K562 (cell line): ENCODE data around the gene ZW10. TPM values are rescaled to one million over a fixed set of nuclear protein-coding genes. Genes with fewer than 3 reads are reported as not detected.

Experiments used
- ATAC-seq: fragments of 200-7000 bp; cut with Tn5 transposase; 3 replicates; pipeline ENCODE4 v1.9.1; 2020; ENCODE audit warnings: moderate library complexity
- BruUV-seq: library from RNA; stranded (reverse); fragments of 400-500 nt; replicated peaks from 2 replicates; lab custom pipeline; 2021; lab: Mats Ljungman, UMichigan
- CTCF ChIA-PET: fragments of 300-600 bp; formaldehyde crosslinking; extraction: SDS; loops from one replicate; lab custom pipeline; 2021; ENCODE audit warnings: low intra/inter-chr PET ratio; lab: Yijun Ruan, JAX
- POLR2A ChIA-PET: fragments of 300-600, 350-650 bp; sonication (Branson Sonifier 250); formaldehyde crosslinking; extraction: SDS; loops from one replicate; lab custom pipeline; 2021; ENCODE audit warnings: antibody characterized with exemption, inconsistent platforms; lab: Yijun Ruan, JAX
- DNase-seq, 4 experiments: peaks; one replicate each; pipeline versions ENCODE4 v3.0.0 to v3.0.0-alpha.2; 2011 to 2018; ENCODE audit warnings: low spot score in 3 of 4, mixed read lengths in 3 of 4; ENCODE audit errors: extremely low read depth in 1 of 4
- FAIRE-seq: peaks from 2 replicates; lab custom pipeline; 2011; peaks lifted over from hg19 to GRCh38; lab: Jason Lieb, UNC
- H2AFZ ChIP-seq: 2 replicates; pipeline ENCODE4 v1.6.0; 2011; ENCODE audit warnings: low read depth, low read length, control low read depth, inconsistent platforms
- H3K27ac ChIP-seq: fragments of 200-600 bp; 3 replicates; pipeline ENCODE4 v1.8.0; 2011; ENCODE audit warnings: low read depth, mild to moderate bottlenecking, control low read depth, inconsistent platforms, low read length, moderate library complexity, mixed read lengths; ENCODE audit errors: extremely low read depth
- H3K27me3 ChIP-seq, 2 experiments: fragments of 300-600 bp in 1 of 2; 2 replicates in 1 of 2; 3 replicates in 1 of 2; pipeline versions ENCODE4 v1.6.0 to v1.8.0; 2011; ENCODE audit warnings: inconsistent platforms in 2 of 2, low read length in 2 of 2, mild to moderate bottlenecking in 1 of 2, mixed read lengths in 1 of 2, moderate library complexity in 1 of 2; ENCODE audit not compliant: control insufficient read depth in 2 of 2, insufficient read depth in 2 of 2
- H3K36me3 ChIP-seq: fragments of 300-600 bp; 3 replicates; pipeline ENCODE4 v1.8.0; 2011; ENCODE audit warnings: mild to moderate bottlenecking, low read length, inconsistent platforms; ENCODE audit not compliant: control insufficient read depth, insufficient read depth
- H3K4me1 ChIP-seq, 2 experiments: fragments of 200-600 bp in 1 of 2; replicated peaks in 1 of 2; 2 replicates in 1 of 2; 3 replicates in 1 of 2; pipeline versions ENCODE4 v1.5.1 to v1.8.0; 2011; ENCODE audit warnings: inconsistent platforms in 2 of 2, low read length in 2 of 2, mild to moderate bottlenecking in 1 of 2, mixed read lengths in 1 of 2, moderate library complexity in 1 of 2; ENCODE audit not compliant: control insufficient read depth in 2 of 2, insufficient read depth in 2 of 2
- H3K4me2 ChIP-seq: 2 replicates; pipeline ENCODE4 v1.6.1; 2011; ENCODE audit warnings: low read length, control low read depth, inconsistent platforms, mixed read lengths; ENCODE audit not compliant: insufficient read depth
- H3K4me3 ChIP-seq: fragments of 200-600 bp; sonication (generic), shearing (Covaris generic); 2 replicates; pipeline ENCODE4 v1.5.1; 2016; ENCODE audit warnings: control low read depth, inconsistent platforms
- H3K79me2 ChIP-seq: fragments of 200-600 bp; 3 replicates; pipeline ENCODE4 v1.8.0; 2011; ENCODE audit warnings: low read length, inconsistent platforms; ENCODE audit not compliant: control insufficient read depth, insufficient read depth
- H3K9ac ChIP-seq, 2 experiments: 2 replicates each; pipeline versions ENCODE4 v1.6.0 to v1.6.1; 2011; ENCODE audit warnings: low read depth in 2 of 2, low read length in 2 of 2, control low read depth in 1 of 2, inconsistent platforms in 1 of 2, mild to moderate bottlenecking in 1 of 2, mixed read lengths in 1 of 2; ENCODE audit not compliant: insufficient read depth in 1 of 2
- H3K9me1 ChIP-seq: one replicate; pipeline ENCODE4 v1.6.0; 2011; ENCODE audit warnings: inconsistent platforms, mild to moderate bottlenecking, low read length, moderate library complexity; ENCODE audit not compliant: control insufficient read depth, insufficient read depth
- H3K9me3 ChIP-seq: replicated peaks from 2 replicates; pipeline ENCODE4 v1.5.1; 2011; ENCODE audit warnings: low read depth, low read length, inconsistent platforms; ENCODE audit not compliant: control insufficient read depth, insufficient read depth
- H4K20me1 ChIP-seq: replicated peaks from 2 replicates; pipeline ENCODE4 v1.6.1; 2011; ENCODE audit warnings: low read length, inconsistent platforms, mixed read lengths; ENCODE audit not compliant: control insufficient read depth, insufficient read depth
- HMG20B ChIP-seq: fragments of 250-450 bp; sonication (Bioruptor Pico); IDR thresholded peaks from 2 replicates; pipeline ENCODE4 v1.5.0; 2021; ENCODE audit warnings: mild to moderate bottlenecking
- NRF1 ChIP-seq, 2 experiments: fragments of 450-650 bp; IDR thresholded peaks in 1 of 2; conservative IDR thresholded peaks in 1 of 2; 2 replicates each; pipeline ENCODE4 v1.6.1; 2014; ENCODE audit warnings: mild to moderate bottlenecking in 2 of 2
- POLR2AphosphoS2 ChIP-seq: IDR thresholded peaks from 2 replicates; pipeline ENCODE4 v1.6.1; 2012; ENCODE audit warnings: low read length, improper control_type of control experiment
- RBBP5 ChIP-seq: fragments of 200-600 bp; sonication (generic); IDR thresholded peaks from 2 replicates; pipeline ENCODE4 v1.6.1; 2012; ENCODE audit warnings: borderline replicate concordance, mild to moderate bottlenecking, low read length, control low read depth, inconsistent platforms; ENCODE audit not compliant: insufficient read depth, poor library complexity, severe bottlenecking
- SIN3A ChIP-seq, 2 experiments: fragments of 150-350 bp in 1 of 2; IDR thresholded peaks; 2 replicates each; pipeline ENCODE4 v1.6.1; 2011 to 2016; ENCODE audit warnings: borderline replicate concordance in 2 of 2, low read depth in 2 of 2, low read length in 2 of 2, mild to moderate bottlenecking in 2 of 2, moderate library complexity in 2 of 2; ENCODE audit not compliant: control insufficient read depth in 1 of 2
- WGBS: fragments of 100-300 bp; shearing (Covaris generic); methylation state at CpG from one replicate; pipeline ENCODE4 v1.1.6; 2016; ENCODE audit warnings: low coverage, mixed read lengths; ENCODE audit not compliant: insufficient coverage; ENCODE audit errors: missing lambda C conversion rate; 5-methylcytosine and 5-hydroxymethylcytosine counted together
- in situ Hi-C: fragments of 300-500 bp; cut with MboI; formaldehyde crosslinking; loops from 4 replicates; pipeline ENCODE4 v1.15.0; 2018; ENCODE audit warnings: inconsistent platforms, mixed read lengths
- intact Hi-C: fragments of 100-400 bp; cut with micrococcal nuclease; formaldehyde crosslinking; loops from 2 replicates; pipeline ENCODE4 v1.14.2; 2022
- polyA plus RNA-seq, 8 experiments: library from polyadenylated mRNA; depleted of rRNA in 4 of 8; stranded (reverse) in 5 of 8; unstranded in 3 of 8; fragments of >200 nt; fragmentation: Nextera tagmentation in 2 of 8; fragmentation: Illumina TruSeq in 1 of 8; extraction: Ambion mirVana in 2 of 8; extraction: Trizol in 1 of 8; gene quantifications; 2 replicates each; pipeline versions ENCODE4 v1.2.1 to v1.2.3, GENCODE V29; 2011 to 2014; ENCODE audit warnings: inconsistent platforms in 1 of 8, missing spikeins in 1 of 8
- total RNA-seq, 7 experiments: library from RNA; depleted of rRNA in 6 of 7; stranded (reverse); fragments of >200 nt in 6 of 7; fragmentation: Illumina TruSeq in 2 of 7; extraction: Trizol in 2 of 7; gene quantifications; 2 replicates each; pipeline versions ENCODE4 v1.2.1 to v1.2.3, GENCODE V29; 2011 to 2021; ENCODE audit warnings: low replicate concordance in 1 of 7
- TF ChIP-seq, protein P1 (sequence below): fragments of 450-650 bp; IDR thresholded peaks from 2 replicates; pipeline ENCODE4 v1.6.1; 2017; ENCODE audit warnings: antibody characterized with exemption, mild to moderate bottlenecking

The ZW10 gene
- total and polyA plus RNA-seq, 9 of the 15 experiments (the other 6 are each of a cell fraction or from before 2014, with no cell fraction given): 9.4 to 37.7 (median 25.0) TPM

DNA sequence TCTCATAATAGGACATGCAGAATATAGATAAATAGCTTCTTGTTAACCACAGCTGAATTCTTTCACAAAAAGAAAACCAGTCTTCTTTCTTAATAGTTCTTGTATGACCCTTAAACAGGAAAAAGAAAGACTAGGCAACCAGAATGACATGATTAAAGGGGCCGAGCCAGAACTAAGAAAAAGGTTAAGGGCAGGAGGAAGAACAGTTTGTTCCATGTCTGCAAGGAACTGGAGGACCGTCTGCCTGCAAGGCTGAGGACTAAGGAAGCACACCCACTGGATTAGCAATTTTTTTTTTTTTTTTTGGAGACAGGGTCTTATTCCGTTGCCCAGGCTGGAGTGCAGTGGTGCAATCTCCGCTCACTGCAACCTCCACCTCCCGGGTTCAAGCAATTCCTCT, 41.4 kb downstream of the ZW10 start:
- Histone ChIP-seq H4K20me1 (no peaks in the 10 kb centered on the region), H3K4me3 (no peak overlapping the region), H3K27me3 (no peaks in the 10 kb centered on the region), H3K4me1 (peaks cover 7 to 12% of the 10 kb centered on the region in 2 experiments; a peak in 4 of 5 replicates), H3K9me3 (no peaks in the 10 kb centered on the region), H3K9me1 (no peaks in the 10 kb centered on the region), H3K9ac (no peak overlapping the region), H3K79me2 (no peaks in the 10 kb centered on the region), H3K36me3 (peaks cover 37% of the 10 kb centered on the region), H3K27ac (no peak overlapping the region), H2AFZ (no peak overlapping the region), H3K4me2 (no peak overlapping the region)
- BruUV-seq: no TSS peak
- FAIRE-seq (no peak), DNase-seq (no peak), ATAC-seq (no peak)
- ChIA-PET POLR2A (interaction anchor here (0.6 kb wide), 1 partner anchor 12 kb away, joined by 4 read pairs; no protein-coding TSS in a partner anchor), CTCF (no interaction called here)
- TF ChIP-seq SIN3A (IDR thresholded peaks at IDR 0.05; ENCODE audit: borderline replicate concordance in 2 of 2, control insufficient read depth in 1 of 2, low read depth in 2 of 2, low read length in 2 of 2): no peak
- no peak for TF ChIP-seq HMG20B (CRISPR knock-in tag)
- TF ChIP-seq RBBP5: no peak
- TF ChIP-seq NRF1 (conservative IDR thresholded peaks at IDR 0.05 in 1 of 2, IDR thresholded peaks at IDR 0.05 in 1 of 2): no peak
- TF ChIP-seq, protein P1, sequence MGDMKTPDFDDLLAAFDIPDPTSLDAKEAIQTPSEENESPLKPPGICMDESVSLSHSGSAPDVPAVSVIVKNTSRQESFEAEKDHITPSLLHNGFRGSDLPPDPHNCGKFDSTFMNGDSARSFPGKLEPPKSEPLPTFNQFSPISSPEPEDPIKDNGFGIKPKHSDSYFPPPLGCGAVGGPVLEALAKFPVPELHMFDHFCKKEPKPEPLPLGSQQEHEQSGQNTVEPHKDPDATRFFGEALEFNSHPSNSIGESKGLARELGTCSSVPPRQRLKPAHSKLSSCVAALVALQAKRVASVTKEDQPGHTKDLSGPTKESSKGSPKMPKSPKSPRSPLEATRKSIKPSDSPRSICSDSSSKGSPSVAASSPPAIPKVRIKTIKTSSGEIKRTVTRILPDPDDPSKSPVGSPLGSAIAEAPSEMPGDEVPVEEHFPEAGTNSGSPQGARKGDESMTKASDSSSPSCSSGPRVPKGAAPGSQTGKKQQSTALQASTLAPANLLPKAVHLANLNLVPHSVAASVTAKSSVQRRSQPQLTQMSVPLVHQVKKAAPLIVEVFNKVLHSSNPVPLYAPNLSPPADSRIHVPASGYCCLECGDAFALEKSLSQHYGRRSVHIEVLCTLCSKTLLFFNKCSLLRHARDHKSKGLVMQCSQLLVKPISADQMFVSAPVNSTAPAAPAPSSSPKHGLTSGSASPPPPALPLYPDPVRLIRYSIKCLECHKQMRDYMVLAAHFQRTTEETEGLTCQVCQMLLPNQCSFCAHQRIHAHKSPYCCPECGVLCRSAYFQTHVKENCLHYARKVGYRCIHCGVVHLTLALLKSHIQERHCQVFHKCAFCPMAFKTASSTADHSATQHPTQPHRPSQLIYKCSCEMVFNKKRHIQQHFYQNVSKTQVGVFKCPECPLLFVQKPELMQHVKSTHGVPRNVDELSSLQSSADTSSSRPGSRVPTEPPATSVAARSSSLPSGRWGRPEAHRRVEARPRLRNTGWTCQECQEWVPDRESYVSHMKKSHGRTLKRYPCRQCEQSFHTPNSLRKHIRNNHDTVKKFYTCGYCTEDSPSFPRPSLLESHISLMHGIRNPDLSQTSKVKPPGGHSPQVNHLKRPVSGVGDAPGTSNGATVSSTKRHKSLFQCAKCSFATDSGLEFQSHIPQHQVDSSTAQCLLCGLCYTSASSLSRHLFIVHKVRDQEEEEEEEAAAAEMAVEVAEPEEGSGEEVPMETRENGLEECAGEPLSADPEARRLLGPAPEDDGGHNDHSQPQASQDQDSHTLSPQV: no peak
- no peak for TF ChIP-seq POLR2AphosphoS2
- intact Hi-C loops: loop anchor here (5.0 kb wide), 1 partner anchor 200 kb away; no protein-coding TSS in a partner anchor
- 77% methylated on average over 4 of the region's 5 CpGs for WGBS
- in situ Hi-C loops: loop anchor here (5.0 kb wide), 1 partner anchor 425 kb away; no protein-coding TSS in a partner anchor
